ENCODE data around the gene ARHGEF11.

Gene ARHGEF11

GRCh38 chr1:156999596-157000320, 45.8 kb downstream of the ARHGEF11 start:
- no peak for DNase-seq (ENCODE audit: low read depth, low spot score)

- no peak for DNase-seq (ENCODE audit: low read depth, low spot score)
Measured at GRCh38 chr1:156998840-156999500, 46.6 kb downstream of the ARHGEF11 start.

GRCh38 chr1:156998301-156998700, 47.2 kb downstream of the ARHGEF11 start:
- DNase-seq (ENCODE audit: low read depth, low spot score) = no peak

- DNase-seq (ENCODE audit: low read depth, low spot score) = no peak
Measured at GRCh38 chr1:156995412-156995811, 50.1 kb downstream of the ARHGEF11 start.

GRCh38 chr1:156994277-156994676, 51.3 kb downstream of the ARHGEF11 start:
- no peak for DNase-seq (ENCODE audit: low read depth, low spot score)

GRCh38 chr1:156993426-156994147, 52.0 kb downstream of the ARHGEF11 start:
- DNase-seq (ENCODE audit: low read depth, low spot score) = no peak

- no peak for DNase-seq (ENCODE audit: low read depth, low spot score)
Measured at GRCh38 chr1:156992215-156992614, 53.3 kb downstream of the ARHGEF11 start.

GRCh38 chr1:156987715-156988114, 57.8 kb downstream of the ARHGEF11 start:
- no peak for DNase-seq (ENCODE audit: low read depth, low spot score)

GRCh38 chr1:156980551-156980950, 65.0 kb downstream of the ARHGEF11 start:
- DNase-seq (ENCODE audit: low read depth, low spot score) = no peak

- DNase-seq (ENCODE audit: low read depth, low spot score) = no peak
Measured at GRCh38 chr1:156975084-156975483, 70.5 kb downstream of the ARHGEF11 start.

- no peak for DNase-seq (ENCODE audit: low read depth, low spot score)
Measured at GRCh38 chr1:156973417-156973816, 72.1 kb downstream of the ARHGEF11 start.

- DNase-seq (ENCODE audit: low read depth, low spot score) = no peak
Measured at GRCh38 chr1:156970017-156970416, 75.5 kb downstream of the ARHGEF11 start.

- DNase-seq (ENCODE audit: low read depth, low spot score) = no peak
Measured at GRCh38 chr1:156969496-156969895, 76.0 kb downstream of the ARHGEF11 start.

GRCh38 chr1:156964441-156964840, 81.1 kb downstream of the ARHGEF11 start:
- DNase-seq (ENCODE audit: low read depth, low spot score) = no peak

GRCh38 chr1:156963621-156964020, 81.9 kb downstream of the ARHGEF11 start:
- DNase-seq (ENCODE audit: low read depth, low spot score) = no peak

- DNase-seq (ENCODE audit: low read depth, low spot score) = no peak
Measured at GRCh38 chr1:156961709-156962108, 83.8 kb downstream of the ARHGEF11 start.

GRCh38 chr1:156959925-156960324, 85.6 kb downstream of the ARHGEF11 start:
- DNase-seq (ENCODE audit: low read depth, low spot score) = no peak

GRCh38 chr1:156959414-156959813, 86.1 kb downstream of the ARHGEF11 start:
- no peak for DNase-seq (ENCODE audit: low read depth, low spot score)

GRCh38 chr1:156958247-156958714, 87.3 kb downstream of the ARHGEF11 start:
- no peak for DNase-seq (ENCODE audit: low read depth, low spot score)

- no peak for DNase-seq (ENCODE audit: low read depth, low spot score)
Measured at GRCh38 chr1:156957634-156958033, 87.9 kb downstream of the ARHGEF11 start.

- no peak for DNase-seq (ENCODE audit: low read depth, low spot score)
Measured at GRCh38 chr1:156956333-156956732, 89.2 kb downstream of the ARHGEF11 start.

GRCh38 chr1:156953571-156953970, 92.0 kb downstream of the ARHGEF11 start:
- DNase-seq (ENCODE audit: low read depth, low spot score) = no peak

All from brain pericyte (primary cell).